ENCODE measurements around the gene TRIM66.

GRCh38 chr11:8699903-8700302 is 17.4 kb upstream of the TRIM66 start:
- no peak for TF ChIP-seq CTCF (conservative IDR thresholded peaks at IDR 0.05 in 1 of 2, IDR thresholded peaks at IDR 0.05 in 1 of 2; ENCODE audit: low read depth in 1 of 2, low read length in 2 of 2)
- no peak for TF ChIP-seq EZH2 (IDR thresholded peaks at IDR 0.05; ENCODE audit: low read length, missing control alignments)

Data from fibroblast of lung (primary cell).